ENCODE results near the gene PRR27. TPM values are rescaled to one million over a fixed set of nuclear protein-coding genes. Genes with fewer than 3 reads are reported as not detected.

PRR27 gene
- total and polyA plus RNA-seq, 10 of the 15 experiments (the other 5 are each of a cell fraction or from before 2014, with no cell fraction given), result not detected

- TF ChIP-seq ATF2 (IDR thresholded peaks at IDR 0.05; ENCODE audit: low read length) (no peak), KLF5 (IDR thresholded peaks at IDR 0.05; ENCODE audit: partially characterized antibody) (no peak), PAX8 (IDR thresholded peaks at IDR 0.05) (no peak), STAT1 (conservative IDR thresholded peaks at IDR 0.05) (no peak), ZBTB4 (CRISPR knock-in tag; IDR thresholded peaks at IDR 0.05) (no peak), TARDBP (IDR thresholded peaks at IDR 0.05; ENCODE audit: borderline replicate concordance) (no peak), KAT2A (conservative IDR thresholded peaks at IDR 0.05; ENCODE audit: control insufficient read depth, low read depth, low read length) (no peak), IKZF1 (conservative IDR thresholded peaks at IDR 0.05) (no peak)
These were observed 40.4 kb upstream of the PRR27 start (continued) for GRCh38 chr4:70113656-70114055.

GRCh38 chr4:70114096-70114495 is 39.9 kb upstream of the PRR27 start:
- Histone ChIP-seq H3K9ac (ENCODE audit: control insufficient read depth, insufficient read depth, low read length) (no peak overlapping the region), H3K79me2 (ENCODE audit: control insufficient read depth, insufficient read depth, low read length) (no peaks in the 10 kb centered on the region), H2AFZ (ENCODE audit: control insufficient read depth, low read depth, low read length) (no peak overlapping the region), H3K4me2 (ENCODE audit: control insufficient read depth, insufficient read depth) (no peak overlapping the region), H3K9me3 (replicated peaks; ENCODE audit: control insufficient read depth, insufficient read depth, low read length) (no peaks in the 10 kb centered on the region), H4K20me1 (ENCODE audit: control insufficient read depth, insufficient read depth) (no peaks in the 10 kb centered on the region), H3K27ac (ENCODE audit: control insufficient read depth, insufficient read depth) (no peak overlapping the region), H3K27me3 (replicated peaks in 1 of 2; ENCODE audit: control insufficient read depth in 2 of 2, insufficient read depth in 2 of 2, low read length in 1 of 2) (no peaks in the 10 kb centered on the region), H3K36me3 (ENCODE audit: control insufficient read depth in 2 of 2, insufficient read depth in 2 of 2, low read length in 1 of 2) (no peaks in the 10 kb centered on the region), H3K4me3 (no peak overlapping the region), H3K4me1 (ENCODE audit: control insufficient read depth, insufficient read depth, low read length) (no peaks in the 10 kb centered on the region)
- FAIRE-seq, result no peak
- 0% methylated on average over 2 of the region's 2 CpGs for WGBS (ENCODE audit: insufficient coverage, insufficient replicate concordance, low lambda C conversion rate, missing lambda C conversion rate)
- POLR2A ChIA-PET, result no interaction called here
- RAD21 ChIA-PET (ENCODE audit: unreplicated experiment), result no interaction called here
- SMC1A ChIA-PET (ENCODE audit: uncharacterized antibody, unreplicated experiment), result no interaction called here
- no peak for DNase-seq (ENCODE audit: low read depth, low spot score)
- intact Hi-C loops (cut with micrococcal nuclease; ENCODE audit: unreplicated experiment), result no loop called here
- no peak for TF ChIP-seq JUND (IDR thresholded peaks at IDR 0.05; ENCODE audit: low read depth, low read length)
- TF ChIP-seq HDAC6 (IDR thresholded peaks at IDR 0.05; ENCODE audit: unreplicated experiment), result no peak
- no peak for TF ChIP-seq USF1 (IDR thresholded peaks at IDR 0.05; ENCODE audit: borderline replicate concordance, extremely low read length, insufficient read depth, low read depth, low read length)
- no peak for TF ChIP-seq BHLHE40 (IDR thresholded peaks at IDR 0.05; ENCODE audit: borderline replicate concordance in 1 of 2, low read depth in 2 of 2, low read length in 1 of 2)
- TF ChIP-seq SMARCA5 (IDR thresholded peaks at IDR 0.05), result no peak
- no peak for TF ChIP-seq NFYB (IDR thresholded peaks at IDR 0.05; ENCODE audit: insufficient read depth, low read depth, low read length)
- TF ChIP-seq ESRRA (IDR thresholded peaks at IDR 0.05; ENCODE audit: low read length), result no peak
- TF ChIP-seq CREM (IDR thresholded peaks at IDR 0.05; ENCODE audit: low read depth), result no peak
- no peak for ATAC-seq
- in situ Hi-C loops (cut with MboI), result no loop called here
- no TSS peak for BruUV-seq (replicated peaks)
- CTCF ChIA-PET, result no interaction called here
